Liver (tissue), 3 donors: ENCODE data around the gene KCNIP1.

Experiments
- EGR1 ChIP-seq, 2 donors: IDR thresholded peaks; 2 replicates each; pipeline ENCODE4 v1.6.1; 2016 to 2018; ENCODE audit warnings: antibody characterized with exemption in 2 of 2, low read depth in 2 of 2
- GABPA ChIP-seq, 2 donors: IDR thresholded peaks in 1 of 2; conservative IDR thresholded peaks in 1 of 2; 2 replicates each; pipeline ENCODE4 v1.6.1; 2016; ENCODE audit warnings: antibody characterized with exemption in 2 of 2, mild to moderate bottlenecking in 1 of 2, moderate library complexity in 1 of 2
- HNF4G ChIP-seq: IDR thresholded peaks from 2 replicates; pipeline ENCODE4 v1.6.1; 2016; ENCODE audit warnings: antibody characterized with exemption
- JUND ChIP-seq, 2 donors: IDR thresholded peaks; 2 replicates each; pipeline ENCODE4 v1.6.1; 2016; ENCODE audit warnings: antibody characterized with exemption in 2 of 2
- RAD21 ChIP-seq, 2 donors: IDR thresholded peaks; 2 replicates each; pipeline ENCODE4 v1.6.1; 2016; ENCODE audit warnings: antibody characterized with exemption in 2 of 2, mild to moderate bottlenecking in 2 of 2
- REST ChIP-seq: IDR thresholded peaks from 2 replicates; pipeline ENCODE4 v1.6.1; 2016; ENCODE audit warnings: antibody characterized with exemption, mild to moderate bottlenecking
- RXRA ChIP-seq, 2 donors: IDR thresholded peaks; 2 replicates each; pipeline ENCODE4 v1.6.1; 2017 to 2018; ENCODE audit warnings: antibody characterized with exemption in 2 of 2, mild to moderate bottlenecking in 1 of 2
- SP1 ChIP-seq: IDR thresholded peaks from 2 replicates; pipeline ENCODE4 v1.6.1; 2018; ENCODE audit warnings: antibody characterized with exemption, mild to moderate bottlenecking
- TAF1 ChIP-seq: conservative IDR thresholded peaks from 2 replicates; pipeline ENCODE4 v1.6.1; 2016; ENCODE audit warnings: antibody characterized with exemption, mild to moderate bottlenecking
- YY1 ChIP-seq: IDR thresholded peaks from 2 replicates; pipeline ENCODE4 v1.6.1; 2016; ENCODE audit warnings: antibody characterized with exemption, mild to moderate bottlenecking
- TF ChIP-seq, protein P1 (sequence below): fragments of 150-350 bp; IDR thresholded peaks from 2 replicates; pipeline ENCODE4 v1.5.1; 2017; ENCODE audit warnings: improper control_type of control experiment, low read depth, low read length; ENCODE audit not compliant: missing input control
- donor health status: healthy.
- donor health status: healthy.

DNA sequence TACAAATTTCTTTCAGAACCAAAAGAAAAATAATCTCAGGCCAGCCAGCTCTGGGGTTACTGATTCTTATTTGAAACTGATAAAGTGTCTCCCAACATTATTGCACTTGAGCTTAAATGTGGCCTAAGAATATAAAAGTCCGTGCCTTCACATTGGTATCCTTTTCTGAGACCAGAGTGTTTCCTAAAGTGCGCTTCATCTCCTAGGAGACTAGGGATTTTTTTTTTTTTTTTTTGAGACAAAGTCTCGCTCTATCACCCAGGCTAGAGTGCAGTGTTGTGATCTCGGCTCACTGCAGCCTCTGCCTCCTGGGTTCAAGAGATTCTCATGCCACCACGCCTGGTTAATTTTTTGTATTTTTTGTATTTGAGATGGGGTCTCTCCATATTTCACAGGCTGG lies 23.6 kb upstream of the KCNIP1 start:
- TF ChIP-seq, protein P1, sequence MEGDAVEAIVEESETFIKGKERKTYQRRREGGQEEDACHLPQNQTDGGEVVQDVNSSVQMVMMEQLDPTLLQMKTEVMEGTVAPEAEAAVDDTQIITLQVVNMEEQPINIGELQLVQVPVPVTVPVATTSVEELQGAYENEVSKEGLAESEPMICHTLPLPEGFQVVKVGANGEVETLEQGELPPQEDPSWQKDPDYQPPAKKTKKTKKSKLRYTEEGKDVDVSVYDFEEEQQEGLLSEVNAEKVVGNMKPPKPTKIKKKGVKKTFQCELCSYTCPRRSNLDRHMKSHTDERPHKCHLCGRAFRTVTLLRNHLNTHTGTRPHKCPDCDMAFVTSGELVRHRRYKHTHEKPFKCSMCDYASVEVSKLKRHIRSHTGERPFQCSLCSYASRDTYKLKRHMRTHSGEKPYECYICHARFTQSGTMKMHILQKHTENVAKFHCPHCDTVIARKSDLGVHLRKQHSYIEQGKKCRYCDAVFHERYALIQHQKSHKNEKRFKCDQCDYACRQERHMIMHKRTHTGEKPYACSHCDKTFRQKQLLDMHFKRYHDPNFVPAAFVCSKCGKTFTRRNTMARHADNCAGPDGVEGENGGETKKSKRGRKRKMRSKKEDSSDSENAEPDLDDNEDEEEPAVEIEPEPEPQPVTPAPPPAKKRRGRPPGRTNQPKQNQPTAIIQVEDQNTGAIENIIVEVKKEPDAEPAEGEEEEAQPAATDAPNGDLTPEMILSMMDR = no peak
- no peak for TF ChIP-seq SP1
- no peak for TF ChIP-seq RAD21 (IDR thresholded peaks at IDR 0.05)
- TF ChIP-seq GABPA (IDR thresholded peaks at IDR 0.05 in 1 of 2, conservative IDR thresholded peaks at IDR 0.05 in 1 of 2) = no peak
- no peak for TF ChIP-seq YY1
- TF ChIP-seq TAF1 = no peak
- TF ChIP-seq REST = no peak
- TF ChIP-seq JUND (IDR thresholded peaks at IDR 0.05) = no peak
- TF ChIP-seq EGR1 (IDR thresholded peaks at IDR 0.05; ENCODE audit: low read depth in 2 of 2) = no peak
- no peak for TF ChIP-seq RXRA (IDR thresholded peaks at IDR 0.05)
- TF ChIP-seq HNF4G = no peak
